Measurements from ENCODE around the gene REM2. TPM values are rescaled to one million over a fixed set of nuclear protein-coding genes. Genes with fewer than 3 reads are reported as not detected.

REM2 gene
- total RNA-seq, 1 experiment from 2014 or later, result 0.47 TPM

DNA sequence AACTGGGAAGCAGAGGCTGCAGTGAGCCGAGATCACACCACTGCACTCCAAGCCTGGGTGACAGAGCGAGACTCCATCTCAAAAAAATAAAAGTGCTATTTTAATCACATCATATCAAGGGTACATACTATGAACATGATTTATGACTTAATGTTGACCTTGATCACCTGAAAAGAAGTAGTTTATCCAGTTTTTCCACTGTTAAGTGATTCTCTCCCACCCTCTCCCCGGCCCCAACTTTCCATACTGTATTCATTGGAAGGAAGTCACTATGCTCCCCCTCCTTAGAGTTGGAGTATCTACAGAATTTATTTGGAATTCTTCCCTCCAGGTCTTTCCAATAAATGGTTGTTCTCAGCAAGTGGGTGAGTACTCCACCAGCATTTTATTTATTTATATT is 49.1 kb downstream of the REM2 start:
- no peak for DNase-seq (ENCODE audit: low read depth, low spot score)
- no TSS peak for BruUV-seq (replicated peaks)
- CTCF ChIA-PET, result no interaction called here

More for the DNA sequence above, 49.1 kb downstream of the REM2 start:
- TF ChIP-seq CTCF (IDR thresholded peaks at IDR 0.05 in 2 of 3, conservative IDR thresholded peaks at IDR 0.05 in 1 of 3; ENCODE audit: borderline replicate concordance in 1 of 3, insufficient read depth in 1 of 3, low read depth in 2 of 3, low read length in 2 of 3) (no peak), CBX3 (IDR thresholded peaks at IDR 0.05; ENCODE audit: low read depth) (no peak), JUND (IDR thresholded peaks at IDR 0.05) (no peak), ZFX (IDR thresholded peaks at IDR 0.05) (no peak), SP1 (IDR thresholded peaks at IDR 0.05; ENCODE audit: low read depth) (no peak), POLR2AphosphoS5 (IDR thresholded peaks at IDR 0.05; ENCODE audit: low read depth, low read length) (no peak), CEBPB (IDR thresholded peaks at IDR 0.05; ENCODE audit: low read depth) (no peak), ELF1 (IDR thresholded peaks at IDR 0.05; ENCODE audit: borderline replicate concordance, low read depth) (no peak), RAD21 (IDR thresholded peaks at IDR 0.05; ENCODE audit: low read depth) (no peak), ATF3 (IDR thresholded peaks at IDR 0.05) (no peak), POLR2A (IDR thresholded peaks at IDR 0.05; ENCODE audit: borderline replicate concordance, extremely low read depth, insufficient read depth, insufficient read length) (no peak), FOSL1 (IDR thresholded peaks at IDR 0.05; ENCODE audit: low read depth) (no peak), EGR1 (IDR thresholded peaks at IDR 0.05; ENCODE audit: low read depth) (no peak), TCF7L2 (IDR thresholded peaks at IDR 0.05; ENCODE audit: borderline replicate concordance, extremely low read depth, insufficient read depth, insufficient read length) (no peak), YY1 (IDR thresholded peaks at IDR 0.05; ENCODE audit: extremely low read depth, insufficient replicate concordance, low read depth, low read length) (no peak), REST (IDR thresholded peaks at IDR 0.05; ENCODE audit: low read depth) (no peak), SIN3A (IDR thresholded peaks at IDR 0.05; ENCODE audit: low read depth) (no peak), EZH2phosphoT487 (IDR thresholded peaks at IDR 0.05; ENCODE audit: borderline replicate concordance) (no peak)
- TF ChIP-seq, protein P1, sequence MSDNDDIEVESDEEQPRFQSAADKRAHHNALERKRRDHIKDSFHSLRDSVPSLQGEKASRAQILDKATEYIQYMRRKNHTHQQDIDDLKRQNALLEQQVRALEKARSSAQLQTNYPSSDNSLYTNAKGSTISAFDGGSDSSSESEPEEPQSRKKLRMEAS (IDR thresholded peaks at IDR 0.05), result no peak
- Histone ChIP-seq H3K36me3 (ENCODE audit: control insufficient read depth in 1 of 2, insufficient read depth in 2 of 2, low read length in 2 of 2) (peaks cover 2 to 3% of the 10 kb centered on the region in 2 experiments; a peak in 3 of 4 replicates), H3K9me2 (ENCODE audit: insufficient read depth) (no peaks in the 10 kb centered on the region), H4K20me1 (ENCODE audit: insufficient read depth) (no peaks in the 10 kb centered on the region), H3K27ac (ENCODE audit: low read depth, low read length) (peak overlapping the region; percentile 79; the same call in 1 of the 2 replicates), H3K4me1 (ENCODE audit: control insufficient read depth in 1 of 2, insufficient read depth in 2 of 2, low read length in 2 of 2) (peaks cover 38 to 66% of the 10 kb centered on the region in 2 experiments), H2AFZ (ENCODE audit: low read depth, low read length, poor library complexity, severe bottlenecking) (no peak overlapping the region), H3K9ac (ENCODE audit: low read length) (no peak overlapping the region), H3K4me2 (ENCODE audit: low read length) (peak overlapping the region; percentile 24), H3K9me3 (ENCODE audit: control insufficient read depth in 1 of 2, insufficient read depth in 1 of 2, low read depth in 1 of 2, low read length in 2 of 2) (no peaks in the 10 kb centered on the region), H3K27me3 (ENCODE audit: insufficient read depth, low read length) (no peaks in the 10 kb centered on the region), H3K4me3 (replicated peaks in 1 of 2; ENCODE audit: low read depth in 1 of 2, low read length in 2 of 2) (no peak overlapping the region), H3K79me2 (ENCODE audit: insufficient read depth, low read length) (peaks cover 20% of the 10 kb centered on the region)
- intact Hi-C loops (cut with micrococcal nuclease), result no loop called here
- ATAC-seq, result no peak
- POLR2A ChIA-PET, result interaction anchor here (2.6 to 3.8 kb wide), 2 partner anchors 14 to 25 kb away, joined by 8 to 29 read pairs; partner anchors contain the start of genes HAUS4 and RBM23
- RAD21 ChIA-PET (ENCODE audit: low non-redundant PET in 1 of 2, low total read pairs in 2 of 2, uncharacterized antibody in 2 of 2, unreplicated experiment in 2 of 2), result no interaction called here

Data from HCT116 (cell line).